H1 (cell line): ENCODE data around the gene ROR1. TPM values are rescaled to one million over a fixed set of nuclear protein-coding genes. Genes with fewer than 3 reads are reported as not detected.

Experiments
- FOSL1 ChIP-seq: IDR thresholded peaks from 2 replicates; pipeline ENCODE4 v1.6.1; 2011; ENCODE audit warnings: mild to moderate bottlenecking, low read depth, low read length, moderate library complexity; ENCODE audit not compliant: insufficient read depth
- PHF8 ChIP-seq: fragments of 200-600 bp; sonication (generic); conservative IDR thresholded peaks from 2 replicates; pipeline ENCODE4 v1.7.1; 2012; ENCODE audit warnings: low read depth, mild to moderate bottlenecking, inconsistent platforms, low read length, moderate library complexity
- polyA plus RNA-seq, 7 experiments: library from polyadenylated mRNA; depleted of rRNA in 3 of 7; stranded (reverse) in 5 of 7; unstranded in 2 of 7; fragments of >200 nt in 5 of 7; fragments of 200-250 nt in 2 of 7; gene quantifications; 1 replicate in 5 of 7; 2 replicates in 1 of 7; 4 replicates in 1 of 7; pipeline versions ENCODE4 v1.2.1 to v1.2.3, GENCODE V29; 2011 to 2013; ENCODE audit warnings: missing spikeins in 2 of 7, mixed read lengths in 2 of 7
- total RNA-seq: library from RNA; stranded (reverse); fragmentation: NEBNext Ultra II Directional; extraction: Animal tissue kit (Norgen Biotek cat#: 25700); gene quantifications from 2 replicates; pipeline ENCODE4 v1.2.1, GENCODE V29; 2021

ROR1 gene
- total and polyA plus RNA-seq, 2 of the 8 experiments (the other 6 are each of a cell fraction or from before 2014, with no cell fraction given), result 33.6 to 73.6 TPM

DNA sequence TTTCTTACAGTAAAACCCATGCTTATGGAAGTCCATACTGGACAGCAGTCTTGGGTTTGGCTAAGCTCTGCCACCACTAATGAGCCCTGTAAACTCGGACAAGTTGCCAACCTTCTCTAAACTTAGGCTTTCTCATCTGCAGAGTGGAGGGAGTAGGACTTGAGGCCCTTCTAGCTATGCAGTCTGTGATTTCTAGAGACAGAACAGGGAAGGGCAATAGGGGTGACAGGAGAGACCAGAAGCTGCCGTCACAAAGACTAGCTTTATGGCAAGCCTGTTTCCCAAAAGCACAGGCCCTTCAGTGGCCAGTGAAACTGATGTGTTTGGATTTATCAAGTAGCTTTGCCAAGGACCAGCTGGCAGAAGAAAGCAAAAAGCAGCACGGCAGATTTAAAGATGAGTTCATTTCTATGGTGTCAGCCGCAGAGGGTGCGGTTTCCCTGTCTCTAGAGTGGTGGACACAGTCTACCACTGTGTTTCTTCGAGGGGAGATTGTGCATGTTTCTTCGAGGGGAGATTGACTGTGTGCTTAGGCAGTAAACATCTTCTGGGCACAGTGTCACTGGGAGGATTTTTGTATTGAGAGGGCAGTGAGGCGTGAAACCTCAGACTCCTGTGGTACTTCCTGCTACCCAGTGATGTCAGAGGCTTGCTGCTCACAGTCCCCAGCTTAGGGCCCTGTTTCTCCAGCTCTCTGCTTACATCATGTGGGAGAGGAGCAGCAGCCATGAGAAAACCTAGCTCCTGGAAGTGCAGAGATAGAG is 119.0 kb downstream of the ROR1 start (continued):
- no peak for TF ChIP-seq FOSL1
- TF ChIP-seq PHF8, result no peak
